Endothelial cell of umbilical vein (primary cell): ENCODE measurements around the gene KAZN. TPM values are rescaled to one million over a fixed set of nuclear protein-coding genes. Genes with fewer than 3 reads are reported as not detected.

Experiments used
- BruUV-seq: library from RNA; stranded (reverse); fragments of 400-500 nt; replicated peaks from 2 replicates; lab custom pipeline; 2021; lab: Mats Ljungman, UMichigan
- CTCF ChIA-PET: fragments of 300-600, 350-600 bp; sonication (Branson Sonifier 250); formaldehyde crosslinking; loops from one replicate; lab custom pipeline; 2021; ENCODE audit warnings: antibody characterized with exemption, inconsistent platforms; lab: Charles Lee
- POLR2A ChIA-PET: fragments of 300-600, 350-600 bp; sonication (Branson Sonifier 250); formaldehyde crosslinking; loops from one replicate; lab custom pipeline; 2021; ENCODE audit warnings: antibody characterized with exemption, inconsistent platforms; lab: Charles Lee
- DNase-seq: peaks from one replicate; pipeline ENCODE4 v3.0.0-alpha.2; 2011; ENCODE audit warnings: low read depth, low spot score
- FAIRE-seq: peaks from 2 replicates; lab custom pipeline; 2011; peaks lifted over from hg19 to GRCh38; lab: Jason Lieb, UNC
- H2AFZ ChIP-seq: 2 replicates; pipeline ENCODE4 v1.6.0; 2012; ENCODE audit warnings: low read depth, low read length, control low read depth, inconsistent platforms
- H3K27ac ChIP-seq: 2 replicates; pipeline ENCODE4 v1.5.1; 2011; ENCODE audit warnings: low read depth, mild to moderate bottlenecking, control low read depth, low read length, moderate library complexity; ENCODE audit not compliant: insufficient read depth
- H3K27me3 ChIP-seq, 2 experiments: 2 replicates each; pipeline versions ENCODE4 v1.6.0 to v1.6.1; 2011; ENCODE audit warnings: low read length in 2 of 2, mixed read lengths in 1 of 2; ENCODE audit not compliant: control insufficient read depth in 2 of 2, insufficient read depth in 2 of 2
- H3K36me3 ChIP-seq, 2 experiments: 2 replicates in 1 of 2; 3 replicates in 1 of 2; pipeline ENCODE4 v1.5.1; 2011; ENCODE audit warnings: low read length in 2 of 2, mild to moderate bottlenecking in 1 of 2, moderate library complexity in 1 of 2; ENCODE audit not compliant: control insufficient read depth in 2 of 2, insufficient read depth in 2 of 2; ENCODE audit errors: extremely low read depth in 1 of 2
- H3K4me1 ChIP-seq: 3 replicates; pipeline ENCODE4 v1.5.1; 2011; ENCODE audit warnings: mild to moderate bottlenecking, low read length; ENCODE audit not compliant: control insufficient read depth, insufficient read depth; ENCODE audit errors: extremely low read depth
- H3K4me2 ChIP-seq: 2 replicates; pipeline ENCODE4 v1.6.1; 2011; ENCODE audit warnings: low read length, control low read depth, mixed read lengths; ENCODE audit not compliant: insufficient read depth
- H3K4me3 ChIP-seq, 3 experiments: fragments of 200-600 bp in 1 of 3; sonication (generic), shearing (Covaris generic) in 1 of 3; replicated peaks in 1 of 3; 2 replicates each; pipeline ENCODE4 v1.5.1; 2011 to 2016; ENCODE audit warnings: control low read depth in 3 of 3, low read length in 3 of 3, mild to moderate bottlenecking in 2 of 3, inconsistent platforms in 1 of 3, low read depth in 1 of 3, moderate library complexity in 1 of 3; ENCODE audit not compliant: insufficient read depth in 1 of 3
- H3K79me2 ChIP-seq: 2 replicates; pipeline ENCODE4 v1.6.0; 2012; ENCODE audit warnings: low read length, inconsistent platforms; ENCODE audit not compliant: control insufficient read depth, insufficient read depth
- H3K9ac ChIP-seq: replicated peaks from 2 replicates; pipeline ENCODE3; 2011; ENCODE audit warnings: low read length, control low read depth; ENCODE audit not compliant: insufficient read depth; ENCODE audit errors: extremely low read depth
- H3K9me1 ChIP-seq: replicated peaks from 3 replicates; pipeline ENCODE4 v1.6.0; 2011; ENCODE audit warnings: mild to moderate bottlenecking, low read length; ENCODE audit not compliant: control insufficient read depth, insufficient read depth; ENCODE audit errors: extremely low read depth
- H3K9me3 ChIP-seq: replicated peaks from 2 replicates; pipeline ENCODE4 v1.5.1; 2012; ENCODE audit warnings: low read length, inconsistent platforms; ENCODE audit not compliant: control insufficient read depth, insufficient read depth
- H4K20me1 ChIP-seq: replicated peaks from 2 replicates; pipeline ENCODE3; 2011; ENCODE audit warnings: mild to moderate bottlenecking, low read length; ENCODE audit not compliant: control insufficient read depth, insufficient read depth; ENCODE audit errors: extremely low read depth
- EZH2 ChIP-seq: IDR thresholded peaks from 2 replicates; pipeline ENCODE4 v1.6.1; 2012; ENCODE audit warnings: borderline replicate concordance, low read depth, mild to moderate bottlenecking, moderate library complexity, low read length, inconsistent platforms; ENCODE audit not compliant: severe bottlenecking
- GATA2 ChIP-seq: IDR thresholded peaks from 2 replicates; pipeline ENCODE4 v1.7.0; 2011; ENCODE audit warnings: low read depth, mild to moderate bottlenecking, moderate library complexity, mixed read lengths, low read length; ENCODE audit not compliant: insufficient read length, insufficient read depth
- JUN ChIP-seq: IDR thresholded peaks from 2 replicates; pipeline ENCODE4 v1.6.1; 2011; ENCODE audit warnings: borderline replicate concordance, low read depth; ENCODE audit not compliant: insufficient read length, insufficient read depth
- MAX ChIP-seq: IDR thresholded peaks from 2 replicates; pipeline ENCODE4 v1.6.1; 2011; ENCODE audit not compliant: insufficient read depth, insufficient read length
- MYC ChIP-seq: IDR thresholded peaks from one replicate; pipeline ENCODE4 v1.6.1; 2011; ENCODE audit warnings: mild to moderate bottlenecking, low read depth, low read length
- POLR2A ChIP-seq: IDR thresholded peaks from 2 replicates; pipeline ENCODE4 v1.6.1; 2012; ENCODE audit warnings: low read depth, mild to moderate bottlenecking, control low read depth, low read length
- dilution Hi-C: fragments of 300-500 bp; cut with MboI; formaldehyde crosslinking; loops from one replicate; pipeline ENCODE4 v1.15.0; 2019; ENCODE audit warnings: low sequenced_read_pairs; ENCODE audit not compliant: extremely low pct_ligation_motif_present
- intact Hi-C: fragments of 100-400 bp; cut with micrococcal nuclease; formaldehyde crosslinking; loops from one replicate; pipeline ENCODE4 v1.10.0; 2022
- polyA plus RNA-seq, 4 experiments: library from polyadenylated mRNA; depleted of rRNA in 3 of 4; stranded (reverse) in 3 of 4; unstranded in 1 of 4; fragments of >200 nt; gene quantifications; 2 replicates each; pipeline versions ENCODE4 v1.2.1 to v1.2.3, GENCODE V29; 2011 to 2012; ENCODE audit warnings: missing spikeins in 1 of 4
- total RNA-seq: library from RNA; stranded (reverse); gene quantifications from 2 replicates; pipeline ENCODE4 v1.2.3, GENCODE V29; 2021
- TF ChIP-seq, protein P1 (sequence below), 2 donors: IDR thresholded peaks; 1 replicate in 1 of 2; 2 replicates in 1 of 2; pipeline ENCODE4 v1.5.1; 2011; ENCODE audit warnings: low read length in 2 of 2, mild to moderate bottlenecking in 2 of 2, moderate library complexity in 2 of 2, control low read depth in 1 of 2, inconsistent platforms in 1 of 2, low read depth in 1 of 2; ENCODE audit not compliant: insufficient read depth in 1 of 2; ENCODE audit errors: extremely low read depth in 1 of 2

KAZN gene
- total and polyA plus RNA-seq, 2 donors (not counting 3 experiments of a cell fraction or from before 2014, with no cell fraction given): 1.6 to 5.8 TPM

DNA sequence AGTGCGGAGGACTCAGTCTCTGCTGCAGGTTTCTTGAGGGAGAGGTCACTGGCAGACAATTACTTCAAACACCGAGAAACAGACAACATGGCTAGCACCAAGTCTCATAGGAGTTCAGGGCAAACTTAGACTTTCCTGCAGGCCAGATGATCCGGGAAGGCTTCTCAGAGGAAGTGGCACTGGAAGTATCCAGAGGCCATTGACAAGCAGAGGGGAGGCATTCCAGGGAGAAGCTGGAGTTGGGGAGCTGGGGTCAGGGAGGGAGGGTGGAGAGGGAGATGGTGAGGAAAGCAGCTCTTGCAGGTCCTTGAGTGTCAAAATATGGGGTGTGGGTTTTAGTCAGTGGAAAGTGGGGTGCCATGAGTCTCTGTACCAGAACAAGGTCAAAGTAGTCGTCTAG is 147.9 kb downstream of the KAZN start:
- FAIRE-seq: no peak
- Histone ChIP-seq H3K4me3 (no peak overlapping the region), H3K79me2 (no peaks in the 10 kb centered on the region), H3K36me3 (no peaks in the 10 kb centered on the region), H3K4me1 (no peaks in the 10 kb centered on the region), H3K27me3 (no peaks in the 10 kb centered on the region), H4K20me1 (no peaks in the 10 kb centered on the region), H3K9ac (no peak overlapping the region), H3K4me2 (no peak overlapping the region), H3K9me3 (peaks cover 4% of the 10 kb centered on the region), H3K9me1 (no peaks in the 10 kb centered on the region), H2AFZ (no peak overlapping the region), H3K27ac (no peak overlapping the region)
- dilution Hi-C loops: no loop called here
- CTCF ChIA-PET: no interaction called here
- BruUV-seq: no TSS peak
- DNase-seq: no peak
- POLR2A ChIA-PET: no interaction called here
- intact Hi-C loops: no loop called here
- no peak for TF ChIP-seq JUN
- no peak for TF ChIP-seq EZH2

GRCh38 chr1:14748151-14748550 is 149.7 kb downstream of the KAZN start:
- Histone ChIP-seq H3K9me3 (peaks cover 6% of the 10 kb centered on the region), H3K9ac (no peak overlapping the region), H3K27ac (no peak overlapping the region), H3K27me3 (no peaks in the 10 kb centered on the region), H3K79me2 (no peaks in the 10 kb centered on the region), H3K4me2 (no peak overlapping the region), H3K4me3 (no peak overlapping the region), H3K4me1 (no peaks in the 10 kb centered on the region), H4K20me1 (no peaks in the 10 kb centered on the region), H3K36me3 (no peaks in the 10 kb centered on the region), H3K9me1 (no peaks in the 10 kb centered on the region), H2AFZ (no peak overlapping the region)
- dilution Hi-C loops (no loop called here), intact Hi-C loops (no loop called here)
- DNase-seq (no peak), FAIRE-seq (no peak)
- ChIA-PET CTCF (no interaction called here), POLR2A (no interaction called here)
- TF ChIP-seq GATA2: no peak
- TF ChIP-seq MAX: no peak
- no peak for TF ChIP-seq POLR2A
- no peak for TF ChIP-seq JUN
- no peak for TF ChIP-seq MYC
- TF ChIP-seq, protein P1, sequence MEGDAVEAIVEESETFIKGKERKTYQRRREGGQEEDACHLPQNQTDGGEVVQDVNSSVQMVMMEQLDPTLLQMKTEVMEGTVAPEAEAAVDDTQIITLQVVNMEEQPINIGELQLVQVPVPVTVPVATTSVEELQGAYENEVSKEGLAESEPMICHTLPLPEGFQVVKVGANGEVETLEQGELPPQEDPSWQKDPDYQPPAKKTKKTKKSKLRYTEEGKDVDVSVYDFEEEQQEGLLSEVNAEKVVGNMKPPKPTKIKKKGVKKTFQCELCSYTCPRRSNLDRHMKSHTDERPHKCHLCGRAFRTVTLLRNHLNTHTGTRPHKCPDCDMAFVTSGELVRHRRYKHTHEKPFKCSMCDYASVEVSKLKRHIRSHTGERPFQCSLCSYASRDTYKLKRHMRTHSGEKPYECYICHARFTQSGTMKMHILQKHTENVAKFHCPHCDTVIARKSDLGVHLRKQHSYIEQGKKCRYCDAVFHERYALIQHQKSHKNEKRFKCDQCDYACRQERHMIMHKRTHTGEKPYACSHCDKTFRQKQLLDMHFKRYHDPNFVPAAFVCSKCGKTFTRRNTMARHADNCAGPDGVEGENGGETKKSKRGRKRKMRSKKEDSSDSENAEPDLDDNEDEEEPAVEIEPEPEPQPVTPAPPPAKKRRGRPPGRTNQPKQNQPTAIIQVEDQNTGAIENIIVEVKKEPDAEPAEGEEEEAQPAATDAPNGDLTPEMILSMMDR (IDR thresholded peaks at IDR 0.05; ENCODE audit: extremely low read depth in 1 of 2, insufficient read depth in 1 of 2, low read depth in 1 of 2, low read length in 2 of 2): no peak
- no peak for TF ChIP-seq EZH2
- BruUV-seq: no TSS peak
